PC-9 (cell line): ENCODE data around the gene PERCC1. TPM values are rescaled to one million over a fixed set of nuclear protein-coding genes. Genes with fewer than 3 reads are reported as not detected.

Experiments used
- BruUV-seq: library from RNA; stranded (reverse); fragments of 400-500 nt; replicated peaks from 2 replicates; lab custom pipeline; 2021; lab: Mats Ljungman, UMichigan
- CTCF ChIA-PET: fragments of 300-600 bp; sonication (Branson Sonifier 250); formaldehyde crosslinking; loops from one replicate; lab custom pipeline; 2022; ENCODE audit warnings: antibody characterized with exemption; lab: Charles Lee
- POLR2A ChIA-PET: fragments of 300-600 bp; sonication (Branson Sonifier 250); formaldehyde crosslinking; loops from one replicate; lab custom pipeline; 2022; ENCODE audit warnings: antibody characterized with exemption; ENCODE audit not compliant: unreplicated experiment; lab: Charles Lee
- DNase-seq, 2 experiments: peaks; one replicate each; pipeline versions ENCODE4 v3.0.0 to v3.0.0-alpha.2; 2015 to 2022; ENCODE audit warnings: mixed read lengths in 1 of 2
- H2AFZ ChIP-seq: fragments of 200-600 bp; sonication (generic); 2 replicates; pipeline ENCODE4 v1.8.1; 2017; ENCODE audit warnings: antibody characterized with exemption
- H3F3A ChIP-seq: fragments of 200-600 bp; sonication (generic); 2 replicates; pipeline ENCODE4 v1.8.1; 2017; ENCODE audit warnings: antibody characterized with exemption, mild to moderate bottlenecking, low read depth; ENCODE audit not compliant: insufficient read depth
- H3K27ac ChIP-seq: fragments of 200-600 bp; sonication (generic); 2 replicates; pipeline ENCODE4 v1.6.1; 2016; ENCODE audit warnings: mixed run types
- H3K27me3 ChIP-seq: fragments of 200-600 bp; sonication (generic); 2 replicates; pipeline ENCODE4 v1.6.1; 2016; ENCODE audit warnings: low read depth, mixed run types; ENCODE audit not compliant: insufficient read depth
- H3K36me3 ChIP-seq: fragments of 200-600 bp; sonication (generic); 2 replicates; pipeline ENCODE4 v1.6.1; 2016; ENCODE audit warnings: low read depth, mixed run types
- H3K4me1 ChIP-seq: fragments of 200-600 bp; sonication (generic); replicated peaks from 2 replicates; pipeline ENCODE4 v1.6.1; 2016; ENCODE audit warnings: mixed run types; ENCODE audit not compliant: insufficient read depth
- H3K4me2 ChIP-seq: fragments of 200-600 bp; sonication (generic); 2 replicates; pipeline ENCODE4 v1.6.1; 2017; ENCODE audit warnings: mixed run types
- H3K4me3 ChIP-seq: fragments of 200-600 bp; sonication (generic); 2 replicates; pipeline ENCODE4 v1.6.1; 2016; ENCODE audit warnings: mixed run types
- H3K79me2 ChIP-seq: fragments of 200-600 bp; sonication (generic); 2 replicates; pipeline ENCODE4 v1.6.1; 2017; ENCODE audit warnings: low read depth, mixed run types
- H3K9me2 ChIP-seq: fragments of 200-600 bp; sonication (generic); 2 replicates; pipeline ENCODE4 v1.8.1; 2017; ENCODE audit warnings: mild to moderate bottlenecking; ENCODE audit not compliant: insufficient read depth
- H3K9me3 ChIP-seq: fragments of 200-600 bp; sonication (generic); 2 replicates; pipeline ENCODE4 v1.8.1; 2016; ENCODE audit warnings: low read depth; ENCODE audit not compliant: insufficient read depth
- H4K20me1 ChIP-seq: fragments of 200-600 bp; sonication (generic); 2 replicates; pipeline ENCODE4 v1.8.1; 2017; ENCODE audit not compliant: insufficient read depth
- EZH2 ChIP-seq: fragments of 200-600 bp; sonication (generic); IDR thresholded peaks from 2 replicates; pipeline ENCODE4 v1.8.0; 2017; ENCODE audit warnings: antibody characterized with exemption, low read depth
- intact Hi-C: fragments of 100-400 bp; cut with micrococcal nuclease; formaldehyde crosslinking; loops from one replicate; pipeline ENCODE4 v1.10.0; 2022; ENCODE audit not compliant: unreplicated experiment
- total RNA-seq: library from RNA; stranded (reverse); gene quantifications from 2 replicates; pipeline ENCODE4 v1.2.3, GENCODE V29; 2021
- TF ChIP-seq, protein P1 (sequence below): fragments of 200-600 bp; sonication (generic); conservative IDR thresholded peaks from 2 replicates; pipeline ENCODE4 v1.6.1; 2017; ENCODE audit warnings: mixed run types, antibody characterized with exemption, mild to moderate bottlenecking, moderate library complexity

PERCC1 gene
- total RNA-seq, 1 experiment from 2014 or later: not detected

DNA sequence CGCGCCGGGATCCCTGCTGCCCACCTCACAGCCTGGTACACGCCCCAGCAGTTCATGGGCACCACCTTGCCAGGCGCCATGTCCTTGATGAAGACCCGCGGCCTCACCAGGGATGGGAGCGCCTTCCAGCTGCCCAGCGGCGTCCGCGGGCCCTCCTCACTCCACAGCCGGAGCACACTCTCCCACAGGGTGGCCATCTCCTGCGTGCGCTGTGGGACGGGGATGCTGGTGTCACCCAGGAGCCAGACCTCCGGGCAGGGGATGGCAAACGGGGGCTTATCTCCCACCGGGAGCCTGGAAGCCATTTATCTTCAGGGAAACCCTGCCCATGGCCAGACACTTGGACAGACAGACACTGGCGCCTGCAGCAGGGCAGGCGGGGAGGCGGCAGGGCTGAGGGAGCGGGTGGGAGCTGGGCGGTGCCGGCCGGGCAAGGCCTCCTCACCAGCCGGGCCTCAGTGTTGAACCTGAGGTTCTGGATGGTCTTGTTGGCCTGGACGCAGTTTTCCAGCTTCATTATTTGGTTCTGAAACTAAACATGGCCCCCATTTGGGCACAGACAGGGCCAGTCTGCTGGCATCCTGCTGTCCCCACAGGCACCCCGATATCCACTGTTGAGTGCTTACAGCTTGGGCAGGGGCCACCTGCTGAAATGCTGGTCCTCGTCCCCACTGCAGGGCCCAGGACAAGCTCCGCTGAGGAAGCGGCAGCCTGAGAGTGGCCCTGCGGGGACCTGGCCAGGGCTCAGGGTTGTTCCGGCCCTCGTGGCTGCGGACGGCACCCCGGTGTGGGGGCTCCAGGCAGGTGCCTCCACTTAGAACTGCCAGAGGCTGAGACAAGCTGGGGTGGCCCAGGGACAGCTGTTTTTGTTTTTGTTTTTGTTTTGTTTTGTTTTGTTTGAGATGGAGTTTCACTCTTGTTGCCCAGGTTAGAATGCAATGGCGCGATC lies 4.0 kb downstream of the PERCC1 start:
- no peaks in the 10 kb centered on the region for H3K4me1 ChIP-seq
- TF ChIP-seq EZH2: no peak
- TF ChIP-seq, protein P1, sequence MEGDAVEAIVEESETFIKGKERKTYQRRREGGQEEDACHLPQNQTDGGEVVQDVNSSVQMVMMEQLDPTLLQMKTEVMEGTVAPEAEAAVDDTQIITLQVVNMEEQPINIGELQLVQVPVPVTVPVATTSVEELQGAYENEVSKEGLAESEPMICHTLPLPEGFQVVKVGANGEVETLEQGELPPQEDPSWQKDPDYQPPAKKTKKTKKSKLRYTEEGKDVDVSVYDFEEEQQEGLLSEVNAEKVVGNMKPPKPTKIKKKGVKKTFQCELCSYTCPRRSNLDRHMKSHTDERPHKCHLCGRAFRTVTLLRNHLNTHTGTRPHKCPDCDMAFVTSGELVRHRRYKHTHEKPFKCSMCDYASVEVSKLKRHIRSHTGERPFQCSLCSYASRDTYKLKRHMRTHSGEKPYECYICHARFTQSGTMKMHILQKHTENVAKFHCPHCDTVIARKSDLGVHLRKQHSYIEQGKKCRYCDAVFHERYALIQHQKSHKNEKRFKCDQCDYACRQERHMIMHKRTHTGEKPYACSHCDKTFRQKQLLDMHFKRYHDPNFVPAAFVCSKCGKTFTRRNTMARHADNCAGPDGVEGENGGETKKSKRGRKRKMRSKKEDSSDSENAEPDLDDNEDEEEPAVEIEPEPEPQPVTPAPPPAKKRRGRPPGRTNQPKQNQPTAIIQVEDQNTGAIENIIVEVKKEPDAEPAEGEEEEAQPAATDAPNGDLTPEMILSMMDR: no peak
- no peaks in the 10 kb centered on the region for H3K9me3 ChIP-seq
- no peak overlapping the region for H3K4me3 ChIP-seq
- no peaks in the 10 kb centered on the region for H3K79me2 ChIP-seq
- no peak overlapping the region for H3K4me2 ChIP-seq
- BruUV-seq: no TSS peak
- CTCF ChIA-PET: no interaction called here
- no peaks in the 10 kb centered on the region for H4K20me1 ChIP-seq
- intact Hi-C loops: no loop called here
- no peak for DNase-seq
- no peak overlapping the region for H3K27ac ChIP-seq
- H3K36me3 ChIP-seq: no peaks in the 10 kb centered on the region
- H3K9me2 ChIP-seq: no peaks in the 10 kb centered on the region
- no peaks in the 10 kb centered on the region for H3F3A ChIP-seq
- POLR2A ChIA-PET: no interaction called here
- no peak overlapping the region for H2AFZ ChIP-seq
- 0 out of 2 replicates have a peak, but pooled peaks cover 5% of the 10 kb centered on the region for H3K27me3 ChIP-seq

DNA sequence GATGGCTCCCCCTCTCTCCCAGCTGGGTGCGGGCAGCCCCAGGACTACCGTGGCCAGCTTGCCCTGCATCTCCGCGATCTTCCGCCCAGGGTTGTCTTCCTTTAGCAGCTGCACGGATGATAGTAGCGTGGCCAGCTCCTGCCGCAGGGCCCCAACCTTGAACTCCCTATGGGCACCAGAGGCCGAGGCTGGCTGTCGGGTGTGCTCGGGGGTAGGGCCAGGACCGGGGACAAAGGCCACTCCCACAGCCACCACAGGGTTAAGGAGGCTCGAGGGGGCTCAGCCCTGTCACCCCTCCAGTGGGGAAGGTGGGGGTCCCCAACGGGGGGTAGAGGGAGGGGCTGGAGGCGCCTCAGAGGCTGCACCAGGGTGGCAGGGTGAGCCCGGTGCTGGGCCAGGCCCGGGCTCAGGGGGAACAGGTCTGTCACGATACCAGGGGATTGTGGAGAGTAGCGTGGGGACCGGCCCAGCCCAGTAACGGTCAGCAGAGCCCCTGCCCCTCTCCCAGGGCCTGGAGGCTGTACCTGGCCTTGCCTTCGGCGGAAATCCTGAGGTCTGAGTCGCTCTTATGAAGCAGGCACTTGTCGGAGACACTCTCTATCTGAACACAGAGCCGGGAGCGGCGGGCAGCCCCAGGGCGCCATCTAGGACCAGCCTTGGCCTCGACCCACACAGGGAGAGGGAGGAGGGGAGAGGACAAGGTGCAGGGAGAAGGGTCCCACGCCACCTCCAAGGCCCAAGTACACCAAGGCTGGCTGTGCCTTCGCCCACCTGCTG lies 5.2 kb downstream of the PERCC1 start:
- ChIA-PET POLR2A (no interaction called here), CTCF (no interaction called here)
- Histone ChIP-seq H3K4me2 (no peak overlapping the region), H3K4me3 (no peak overlapping the region), H3K9me2 (no peaks in the 10 kb centered on the region), H3K9me3 (no peaks in the 10 kb centered on the region), H2AFZ (no peak overlapping the region), H3F3A (no peaks in the 10 kb centered on the region), H3K4me1 (no peaks in the 10 kb centered on the region), H3K79me2 (no peaks in the 10 kb centered on the region), H3K36me3 (no peaks in the 10 kb centered on the region), H3K27ac (no peak overlapping the region), H3K27me3 (0 out of 2 replicates have a peak, but pooled peaks cover 5% of the 10 kb centered on the region), H4K20me1 (no peaks in the 10 kb centered on the region)
- intact Hi-C loops: no loop called here
- no TSS peak for BruUV-seq
- no peak for TF ChIP-seq EZH2
- TF ChIP-seq, protein P1: no peak
- peak in 1 of 2 experiments; percentile 27 for DNase-seq

DNA sequence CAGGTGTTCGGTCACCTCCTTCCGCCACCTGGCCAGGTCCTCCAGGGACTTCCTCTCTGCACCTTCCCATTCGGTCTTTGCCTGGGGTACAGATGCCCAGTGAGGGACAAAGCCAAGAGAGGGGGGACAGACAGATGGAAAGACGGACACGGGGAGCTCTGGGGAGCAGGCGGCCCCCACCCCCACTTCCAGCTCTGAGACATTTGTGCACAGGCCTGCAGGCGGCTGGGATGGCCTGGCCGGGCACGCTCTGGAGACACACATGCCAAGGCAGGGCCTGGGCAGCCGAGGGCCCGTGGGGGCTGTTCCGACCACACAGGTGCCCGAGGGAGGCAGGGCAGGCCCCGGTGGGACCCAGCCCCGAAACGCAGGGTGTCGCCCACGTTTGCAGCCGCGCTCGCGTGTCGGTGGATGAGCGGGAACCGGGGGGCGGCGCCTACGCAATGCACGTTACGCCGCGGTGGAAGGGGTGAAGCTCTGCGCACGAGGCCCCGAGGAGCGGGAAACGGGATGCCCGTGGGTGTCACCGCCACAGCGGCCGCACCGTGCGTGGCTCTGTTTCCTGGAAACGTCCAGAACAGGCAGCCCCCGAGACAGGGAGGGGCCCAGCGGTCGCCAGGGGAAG lies 6.0 kb downstream of the PERCC1 start:
- no peak overlapping the region for H2AFZ ChIP-seq
- H3K4me2 ChIP-seq: no peak overlapping the region
- H3K4me3 ChIP-seq: no peak overlapping the region
- H3K27ac ChIP-seq: no peak overlapping the region
- no peaks in the 10 kb centered on the region for H3K9me2 ChIP-seq
- POLR2A ChIA-PET: no interaction called here
- no peak for DNase-seq
- no peaks in the 10 kb centered on the region for H4K20me1 ChIP-seq
- H3K79me2 ChIP-seq: no peaks in the 10 kb centered on the region
- no TSS peak for BruUV-seq
- CTCF ChIA-PET: no interaction called here
- H3K27me3 ChIP-seq: 0 out of 2 replicates have a peak, but pooled peaks cover 4% of the 10 kb centered on the region
- H3K36me3 ChIP-seq: no peaks in the 10 kb centered on the region
- H3K9me3 ChIP-seq: no peaks in the 10 kb centered on the region
- no peaks in the 10 kb centered on the region for H3K4me1 ChIP-seq
- TF ChIP-seq, protein P1: no peak
- no peak for TF ChIP-seq EZH2
- intact Hi-C loops: no loop called here
- no peaks in the 10 kb centered on the region for H3F3A ChIP-seq
